NCI-H1930 (cell line): ENCODE results near the gene XPO6.
"Not testable (repeated sequence)": the region's sequence is repeated elsewhere in the genome, so short reads cannot be mapped to it uniquely, and the experiment has no call there.

ENCODE experiments used
- DNase-seq, 2 experiments: peaks; one replicate each; lab custom pipeline; 2025; lab: John Stamatoyannopoulos, UW

XPO6 gene, protein sequence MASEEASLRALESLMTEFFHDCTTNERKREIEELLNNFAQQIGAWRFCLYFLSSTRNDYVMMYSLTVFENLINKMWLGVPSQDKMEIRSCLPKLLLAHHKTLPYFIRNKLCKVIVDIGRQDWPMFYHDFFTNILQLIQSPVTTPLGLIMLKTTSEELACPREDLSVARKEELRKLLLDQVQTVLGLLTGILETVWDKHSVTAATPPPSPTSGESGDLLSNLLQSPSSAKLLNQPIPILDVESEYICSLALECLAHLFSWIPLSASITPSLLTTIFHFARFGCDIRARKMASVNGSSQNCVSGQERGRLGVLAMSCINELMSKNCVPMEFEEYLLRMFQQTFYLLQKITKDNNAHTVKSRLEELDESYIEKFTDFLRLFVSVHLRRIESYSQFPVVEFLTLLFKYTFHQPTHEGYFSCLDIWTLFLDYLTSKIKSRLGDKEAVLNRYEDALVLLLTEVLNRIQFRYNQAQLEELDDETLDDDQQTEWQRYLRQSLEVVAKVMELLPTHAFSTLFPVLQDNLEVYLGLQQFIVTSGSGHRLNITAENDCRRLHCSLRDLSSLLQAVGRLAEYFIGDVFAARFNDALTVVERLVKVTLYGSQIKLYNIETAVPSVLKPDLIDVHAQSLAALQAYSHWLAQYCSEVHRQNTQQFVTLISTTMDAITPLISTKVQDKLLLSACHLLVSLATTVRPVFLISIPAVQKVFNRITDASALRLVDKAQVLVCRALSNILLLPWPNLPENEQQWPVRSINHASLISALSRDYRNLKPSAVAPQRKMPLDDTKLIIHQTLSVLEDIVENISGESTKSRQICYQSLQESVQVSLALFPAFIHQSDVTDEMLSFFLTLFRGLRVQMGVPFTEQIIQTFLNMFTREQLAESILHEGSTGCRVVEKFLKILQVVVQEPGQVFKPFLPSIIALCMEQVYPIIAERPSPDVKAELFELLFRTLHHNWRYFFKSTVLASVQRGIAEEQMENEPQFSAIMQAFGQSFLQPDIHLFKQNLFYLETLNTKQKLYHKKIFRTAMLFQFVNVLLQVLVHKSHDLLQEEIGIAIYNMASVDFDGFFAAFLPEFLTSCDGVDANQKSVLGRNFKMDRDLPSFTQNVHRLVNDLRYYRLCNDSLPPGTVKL

DNA sequence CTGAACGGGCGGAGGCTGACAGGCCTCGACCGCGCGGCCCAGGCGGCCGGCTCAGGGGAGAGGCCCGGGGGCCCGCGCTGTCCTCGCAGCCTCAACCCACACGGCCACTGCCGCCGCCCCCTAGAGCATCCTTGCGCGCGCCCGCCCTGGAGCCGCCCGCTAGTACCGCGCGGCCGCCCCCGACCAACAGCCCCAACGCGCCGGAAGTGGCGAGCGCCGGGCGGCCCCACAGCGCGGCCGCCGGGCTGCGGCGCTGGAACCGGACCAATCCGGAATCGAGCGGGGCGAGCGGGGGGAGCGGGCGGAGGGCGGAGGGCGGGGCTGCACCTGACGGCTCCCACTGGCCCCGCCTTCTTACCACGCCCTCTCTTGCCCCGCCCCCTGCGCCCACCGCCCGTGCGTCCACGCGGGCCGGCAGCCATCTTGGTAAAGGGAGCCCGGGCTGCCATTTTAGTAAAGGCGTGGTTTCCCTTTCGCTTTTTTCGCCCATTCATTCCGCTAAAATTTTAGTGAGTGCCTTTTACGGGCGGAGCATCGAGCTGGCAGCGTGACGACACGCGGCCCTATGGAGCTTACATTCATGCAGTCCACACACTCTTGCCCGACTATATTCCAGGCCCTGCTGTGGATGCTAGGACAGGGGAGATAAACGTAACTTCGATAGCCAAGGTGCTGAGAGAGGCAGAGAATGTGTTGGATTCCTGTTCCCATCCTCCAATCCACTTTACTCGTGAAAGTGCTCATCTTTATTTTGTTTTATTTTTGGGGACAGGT, at the start of gene XPO6:
Gene XPO6 (minus strand): TSS at position 208 of the 774 bp plus-strand sequence. CDS start 597 bp downstream, outside the sequence.
- DNase-seq = peak; percentile 93 to 96

DNA sequence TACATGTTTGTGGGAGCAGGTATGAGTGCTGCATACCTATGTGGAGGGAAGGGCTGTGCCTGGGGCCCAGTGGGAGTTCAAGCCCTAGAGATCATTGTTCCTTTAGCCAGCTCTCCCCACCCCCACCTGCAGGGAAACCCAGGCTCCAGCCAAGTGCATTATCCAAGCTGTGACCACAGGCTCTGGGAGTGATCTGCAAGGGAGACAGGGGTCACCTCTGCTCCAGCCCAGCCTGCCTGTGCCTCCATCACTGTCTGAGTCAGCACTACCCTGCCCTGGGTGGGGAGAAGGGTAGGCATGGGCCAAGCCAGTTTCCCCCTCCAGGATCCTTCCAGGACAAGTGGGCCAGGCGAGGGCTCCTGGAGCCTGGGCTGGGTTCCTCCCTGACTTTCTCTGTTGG, 48.4 kb upstream of the XPO6 start:
- no peak for DNase-seq

DNA sequence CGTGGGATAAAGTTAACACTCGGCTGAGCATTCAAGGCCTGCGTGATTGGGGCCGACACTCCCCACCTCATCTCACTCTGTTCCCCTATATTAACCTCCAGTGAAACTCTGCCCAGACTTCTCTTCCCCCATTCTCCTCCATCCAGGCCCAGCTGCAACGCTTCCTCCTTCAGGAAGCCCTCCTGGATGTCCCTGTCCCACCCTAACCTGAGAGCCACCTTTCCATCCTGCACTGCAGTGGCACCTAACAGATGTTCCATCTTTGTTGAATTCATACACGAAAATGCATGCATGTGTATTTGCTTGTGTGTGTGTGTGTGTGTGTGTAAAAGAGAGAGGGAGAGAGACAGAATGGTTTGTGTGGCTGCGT, 48.0 kb upstream of the XPO6 start:
- DNase-seq = no peak

DNA sequence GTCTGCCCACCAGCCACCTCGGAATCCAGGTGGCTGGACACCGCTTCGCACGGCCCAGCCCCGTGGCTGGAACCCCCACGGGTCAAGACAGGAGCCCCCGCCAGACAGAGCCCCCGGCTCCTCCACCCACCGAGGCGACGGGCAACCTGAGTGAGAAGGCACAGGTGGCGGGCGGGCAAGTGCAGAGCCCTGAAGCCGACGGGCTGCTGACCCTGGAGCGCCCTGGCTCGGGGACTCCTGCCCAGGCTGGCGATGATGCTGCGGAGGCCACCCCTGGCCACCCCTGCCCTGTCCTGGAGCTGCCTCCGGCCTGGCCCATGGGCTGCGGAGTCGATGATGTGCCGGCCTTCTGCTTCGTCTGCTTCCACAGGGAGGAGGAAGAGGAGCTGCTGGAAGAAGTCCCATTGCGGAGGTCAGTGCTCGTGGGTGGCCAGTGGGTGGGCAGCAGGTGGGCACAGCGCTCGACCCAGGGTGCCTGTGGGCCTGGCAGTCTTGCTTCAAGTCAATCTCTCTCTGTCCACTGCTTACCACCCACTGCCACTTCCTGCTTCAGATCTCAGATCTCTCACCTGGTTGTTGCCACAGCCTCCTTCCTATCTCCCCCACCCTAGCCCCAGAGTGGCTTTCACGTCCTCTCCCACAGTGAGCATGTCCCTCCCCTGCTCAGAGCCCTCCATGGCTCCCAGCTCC, 47.5 kb upstream of the XPO6 start:
- DNase-seq = no peak

DNA sequence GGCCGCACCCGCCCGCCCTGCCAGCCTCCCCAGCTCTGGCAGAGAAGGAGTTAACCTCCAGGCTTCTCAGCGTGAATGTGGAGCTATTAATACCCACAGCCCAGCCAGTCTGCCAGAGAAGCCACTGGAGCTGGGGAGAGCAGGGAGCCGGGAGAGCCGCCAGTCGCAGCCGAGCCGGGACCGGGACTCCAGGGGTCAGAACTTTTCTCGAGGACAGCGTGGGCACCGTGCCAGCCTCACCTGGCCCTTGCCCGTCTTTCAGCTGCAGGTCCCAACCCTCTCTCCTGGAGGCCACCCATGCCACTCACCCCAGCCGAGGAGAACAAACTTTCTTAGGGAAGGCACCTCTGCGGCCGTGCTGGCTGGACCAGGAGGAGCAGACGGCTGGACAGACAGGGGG, 46.8 kb upstream of the XPO6 start:
- no peak for DNase-seq

DNA sequence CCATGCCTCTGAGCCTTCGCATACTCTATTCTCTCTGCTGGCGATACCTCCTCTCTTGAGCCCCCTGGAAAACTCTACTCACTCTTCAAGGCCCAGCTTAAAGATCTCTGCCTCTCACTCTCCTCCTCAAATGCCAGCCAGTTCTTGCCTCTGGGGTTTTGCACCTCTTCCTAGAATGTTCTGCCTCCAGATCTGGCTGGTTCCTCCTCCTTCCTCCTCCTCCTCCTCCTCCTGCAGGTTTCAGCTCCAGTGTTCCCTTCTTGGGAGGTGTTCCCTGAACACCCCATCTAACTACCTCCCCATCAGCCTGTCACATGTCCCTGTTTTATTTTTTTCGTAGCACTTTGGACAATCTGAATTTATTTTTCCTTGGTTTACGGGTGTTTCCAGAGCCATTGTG, 45.5 kb upstream of the XPO6 start:
- DNase-seq = no peak

DNA sequence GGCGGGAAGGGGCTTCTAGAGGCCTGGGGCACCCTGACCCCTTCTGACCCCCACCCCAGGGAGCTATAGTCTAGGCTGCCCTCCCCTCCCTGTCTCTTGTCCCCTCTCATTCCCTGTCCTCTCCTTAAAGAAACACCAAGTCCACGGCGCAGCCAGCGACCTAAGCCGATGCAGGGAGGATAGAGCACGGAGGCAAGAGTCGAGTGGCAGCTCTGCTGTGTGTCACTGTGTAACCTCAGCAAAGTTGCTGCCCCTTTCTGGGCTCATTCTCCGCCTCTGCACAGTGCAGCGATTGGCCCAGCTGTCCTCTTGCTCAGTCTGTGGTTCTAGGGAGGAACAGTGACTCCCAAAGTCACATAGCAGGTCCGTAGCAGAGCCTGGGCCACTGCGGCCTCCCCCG, 44.1 kb upstream of the XPO6 start:
- no peak for DNase-seq

DNA sequence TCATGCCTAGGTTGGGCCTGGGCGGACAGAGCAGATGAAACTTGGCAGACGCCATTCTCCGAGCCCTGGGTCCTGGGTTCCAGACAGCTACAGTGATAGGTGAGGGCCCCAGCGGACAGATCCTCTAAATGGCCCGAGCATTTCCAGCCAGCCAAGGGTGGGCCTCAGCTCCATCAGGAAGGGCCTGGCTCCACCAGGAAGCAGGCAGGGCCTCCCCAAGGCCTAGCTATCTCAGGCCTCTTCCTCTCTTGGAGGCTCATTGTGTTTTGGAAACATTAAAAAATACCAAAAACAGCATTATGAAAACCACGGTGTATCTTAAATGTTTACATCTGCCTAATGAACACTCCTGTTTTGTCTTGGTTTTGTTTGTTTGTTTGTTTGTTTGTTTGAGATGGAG, 42.4 kb upstream of the XPO6 start:
- DNase-seq = no peak

DNA sequence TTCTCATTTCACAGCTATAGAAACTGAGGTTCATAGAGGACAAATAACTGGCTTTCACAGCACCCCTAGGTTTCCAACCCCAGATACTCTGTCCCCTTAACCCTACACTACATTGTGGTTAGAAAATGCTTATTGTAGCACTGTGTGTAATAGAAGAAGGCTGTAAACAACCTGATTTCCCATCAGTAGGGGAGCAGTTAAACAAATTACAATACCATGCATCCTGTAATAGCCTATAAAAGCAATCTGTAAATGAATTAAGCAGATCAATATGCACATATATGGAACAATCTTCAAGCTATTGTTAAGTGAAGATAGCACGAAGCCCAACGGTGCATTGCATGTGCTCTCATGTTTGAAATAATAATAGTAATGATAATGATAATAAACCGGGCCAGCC, 39.2 kb upstream of the XPO6 start:
- no peak for DNase-seq

DNA sequence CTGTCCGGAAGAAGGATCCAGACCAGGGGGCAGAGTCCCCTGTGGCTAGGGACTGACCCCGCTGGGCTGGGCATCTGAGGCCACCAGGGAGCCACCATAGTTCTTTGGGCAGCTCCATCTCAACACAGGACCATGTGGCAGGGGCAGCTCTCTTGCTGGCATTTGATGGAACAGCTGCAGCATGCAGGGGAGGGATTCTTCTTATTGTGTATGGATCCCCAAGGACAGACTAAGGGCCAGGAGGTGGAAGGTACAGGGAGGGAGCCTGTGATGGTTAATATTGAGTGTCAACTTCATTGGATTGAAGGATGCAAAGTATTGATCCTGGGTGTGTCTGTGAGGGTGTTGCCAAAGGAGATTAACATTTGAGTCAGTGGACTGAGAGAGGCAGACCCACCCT, 37.7 kb upstream of the XPO6 start:
- DNase-seq = not testable (repeated sequence)

DNA sequence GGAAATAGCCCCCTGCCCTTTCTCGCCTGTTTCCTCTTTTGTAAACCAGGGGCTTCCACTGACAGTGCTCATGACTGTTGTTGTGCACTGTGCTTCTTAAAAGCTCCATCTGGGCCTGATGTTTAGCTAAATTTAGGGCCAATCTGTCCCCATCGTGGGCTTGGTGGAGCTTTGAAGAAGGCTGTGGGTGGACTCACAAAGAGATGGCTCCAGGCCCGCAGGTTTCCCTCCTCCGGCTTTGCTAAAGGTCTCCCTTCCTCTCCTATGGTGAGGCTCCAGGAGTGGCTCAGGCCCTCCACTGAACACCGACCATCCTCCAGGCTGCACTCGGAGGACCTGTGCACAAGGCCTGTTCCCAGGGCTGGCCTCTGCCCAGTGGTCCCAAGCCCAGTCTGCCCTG, 30.2 kb upstream of the XPO6 start:
- no peak for DNase-seq

DNA sequence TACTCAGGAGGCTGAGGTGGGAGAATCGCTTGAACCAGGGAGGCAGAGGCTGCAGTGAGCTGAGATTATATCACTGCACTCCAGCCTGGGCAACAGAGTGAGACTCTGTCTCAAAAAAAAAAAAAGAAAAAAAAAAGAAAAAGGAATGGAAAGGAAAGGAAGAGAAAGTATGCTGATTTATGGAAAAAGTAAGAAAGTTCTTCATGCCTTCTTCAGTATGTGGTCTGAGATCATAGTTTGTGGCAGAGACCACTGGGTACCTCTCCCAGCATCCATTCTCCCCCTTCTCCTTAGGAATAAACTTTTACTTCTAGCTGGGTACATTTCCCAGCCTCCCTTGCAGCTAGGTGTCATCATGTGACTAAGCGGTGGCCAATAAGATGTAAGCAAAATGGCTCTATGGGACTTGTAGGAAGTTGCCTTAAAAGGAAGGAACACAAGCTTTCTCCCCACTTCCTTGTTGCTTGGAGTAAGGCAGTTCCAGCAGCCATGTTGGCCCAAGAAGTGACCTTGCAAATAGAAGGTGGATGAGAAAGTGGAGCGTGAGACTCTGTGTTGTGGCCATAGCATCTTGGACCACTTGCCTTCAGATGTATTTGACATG, 26.1 kb upstream of the XPO6 start:
- DNase-seq = no peak

DNA sequence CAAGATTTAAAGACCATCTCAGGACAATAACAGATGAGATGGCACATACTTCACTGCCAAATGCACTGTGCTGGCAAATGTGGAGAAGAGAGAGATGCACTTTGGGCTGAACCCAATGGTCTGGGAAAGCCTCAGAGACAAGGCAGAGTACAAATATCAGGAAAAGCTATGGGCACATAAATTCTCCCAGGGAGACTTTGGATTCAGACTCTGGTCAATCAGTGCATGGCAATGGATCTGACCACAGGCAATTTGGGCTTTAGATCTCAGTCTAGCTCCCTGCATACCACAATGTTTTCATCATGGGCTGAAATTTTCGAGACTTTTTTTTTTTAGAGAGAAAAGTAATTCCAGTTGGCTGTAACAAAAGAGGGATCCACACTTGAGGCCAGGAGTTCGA, 20.0 kb upstream of the XPO6 start:
- DNase-seq = no peak

DNA sequence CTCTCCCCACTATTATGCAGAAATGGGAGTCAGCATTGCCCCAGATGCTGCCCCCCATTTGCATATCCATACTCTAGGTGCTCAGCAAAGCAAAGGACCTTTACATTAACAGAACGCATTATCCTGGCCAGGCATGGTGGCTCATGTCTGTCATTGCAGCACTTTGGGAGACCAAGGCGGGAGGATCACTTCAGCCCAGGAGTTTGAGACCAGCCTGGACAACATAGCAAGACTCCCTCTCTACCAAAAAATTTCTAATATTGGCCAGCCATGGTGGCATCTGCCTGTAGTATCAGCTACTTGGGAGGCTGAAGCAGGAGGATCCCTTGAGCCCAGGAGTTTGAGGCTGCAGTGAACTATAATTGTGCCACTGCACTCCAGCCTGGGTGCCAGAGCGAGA, 12.1 kb upstream of the XPO6 start:
- not testable (repeated sequence) for DNase-seq

DNA sequence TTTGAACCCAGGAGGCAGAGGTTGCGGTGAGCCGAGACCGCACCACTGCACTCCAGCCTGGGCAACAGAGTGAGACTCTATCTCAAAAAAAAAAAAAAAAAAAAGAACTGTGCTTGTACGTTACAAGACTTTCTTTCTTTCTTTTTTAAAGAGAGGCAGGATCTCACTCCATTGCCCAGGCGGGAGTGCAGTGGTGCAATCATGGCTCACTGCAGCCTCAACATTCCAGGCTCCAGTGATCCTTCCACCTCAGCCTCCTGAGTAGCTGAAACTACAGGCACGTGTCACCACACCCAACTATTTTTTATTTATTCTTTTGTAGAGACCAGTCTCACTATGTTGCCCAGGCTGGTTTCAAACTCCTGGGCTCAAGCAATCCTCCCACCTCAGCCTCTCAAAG, 8.0 kb upstream of the XPO6 start:
- DNase-seq = not testable (repeated sequence)

DNA sequence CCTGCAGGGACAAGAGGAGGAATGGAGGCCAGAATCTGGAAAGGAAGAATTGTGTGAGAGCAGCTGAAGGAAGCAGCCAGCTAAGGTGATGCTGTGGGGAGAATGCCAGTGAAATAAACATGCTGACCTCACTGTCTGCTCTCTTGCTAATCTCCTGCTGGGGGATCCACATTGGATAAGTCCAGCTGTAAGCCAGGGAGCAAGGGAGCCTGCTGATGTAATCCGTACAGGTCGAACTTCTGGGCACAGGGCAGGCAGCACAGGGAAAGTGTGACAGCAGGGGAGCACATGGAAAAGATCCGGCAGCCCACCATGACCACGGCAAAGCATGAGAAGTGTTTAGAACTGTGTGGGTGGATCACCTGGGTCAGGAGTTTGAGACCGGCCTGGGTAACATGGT, 7.5 kb upstream of the XPO6 start:
- DNase-seq = no peak

DNA sequence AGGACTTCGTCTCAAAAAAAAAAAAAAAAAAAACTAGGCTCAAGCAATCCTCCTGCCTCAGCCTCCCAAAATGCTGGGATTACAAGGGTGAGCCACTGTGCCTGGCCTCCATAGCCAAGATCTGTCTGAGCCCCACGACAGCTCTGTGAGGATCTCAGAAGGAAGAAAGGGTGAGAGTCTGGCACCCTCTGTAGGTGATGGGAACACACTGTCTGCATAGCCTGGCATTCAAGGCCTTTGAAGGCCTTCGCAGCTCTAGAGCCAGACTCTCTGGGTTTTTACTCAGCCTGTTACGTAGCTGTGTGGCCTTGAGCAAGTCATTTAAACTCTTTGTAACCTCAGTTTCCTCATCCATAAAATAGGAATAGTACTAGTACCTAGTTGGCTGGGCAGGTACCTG, 6.3 kb upstream of the XPO6 start:
- DNase-seq = no peak

DNA sequence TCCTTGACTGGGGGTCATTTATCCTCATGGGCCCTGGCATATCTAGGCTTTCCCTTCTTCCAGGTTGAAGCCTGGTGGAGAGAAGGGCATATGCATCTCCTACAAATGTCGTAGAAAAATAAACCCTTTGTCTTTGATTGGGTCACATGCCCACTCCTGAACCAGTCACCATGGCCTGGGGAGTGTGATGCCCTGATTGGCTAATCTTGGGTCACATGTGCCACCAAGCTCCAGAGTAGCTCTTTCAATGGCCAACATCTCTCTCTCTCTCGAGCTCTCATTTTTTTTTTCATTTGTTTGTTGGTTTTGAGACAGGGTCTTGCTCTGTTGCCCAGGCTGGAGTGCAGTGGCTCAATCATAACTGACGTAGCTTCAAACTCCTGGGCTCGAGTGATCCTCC, 5.6 kb upstream of the XPO6 start:
- no peak for DNase-seq

DNA sequence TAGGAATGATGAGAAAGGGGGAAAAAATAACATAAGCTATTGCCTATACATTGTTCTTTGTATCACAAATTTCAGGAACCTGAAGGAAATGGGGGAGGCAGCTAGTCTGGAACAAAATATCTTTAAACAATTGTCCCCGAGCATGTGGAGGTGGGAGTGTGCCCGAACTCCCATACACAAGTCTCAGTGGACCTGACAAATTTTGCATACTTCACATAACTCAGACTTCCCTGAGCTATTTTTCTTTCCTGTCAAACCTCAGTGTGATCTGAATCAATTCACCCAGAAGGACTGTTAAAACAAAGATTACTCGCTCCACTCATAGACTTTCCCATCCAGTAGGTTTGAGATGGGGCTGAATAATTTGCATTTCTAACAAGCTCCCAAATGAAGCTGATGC, 1.6 kb upstream of the XPO6 start:
- DNase-seq = no peak

DNA sequence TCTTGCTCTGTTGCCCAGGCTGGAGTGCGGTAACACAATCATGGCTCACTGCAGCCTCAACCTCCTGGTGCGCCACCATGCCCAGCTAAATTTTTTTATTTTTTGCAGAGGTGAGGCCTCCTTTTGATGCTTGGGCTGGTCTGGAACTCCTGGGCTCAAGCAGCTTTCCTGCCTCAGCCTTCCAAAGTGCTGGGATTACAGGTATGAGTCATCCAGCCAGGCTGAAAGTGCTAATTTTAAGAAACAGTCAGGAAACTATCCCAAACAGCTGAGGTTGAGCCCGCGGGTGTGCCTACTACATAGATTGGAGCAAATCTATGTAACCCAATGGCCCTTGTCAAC, 738 bp upstream of the XPO6 start:
- peak in 1 of 2 experiments; percentile 10 for DNase-seq

DNA sequence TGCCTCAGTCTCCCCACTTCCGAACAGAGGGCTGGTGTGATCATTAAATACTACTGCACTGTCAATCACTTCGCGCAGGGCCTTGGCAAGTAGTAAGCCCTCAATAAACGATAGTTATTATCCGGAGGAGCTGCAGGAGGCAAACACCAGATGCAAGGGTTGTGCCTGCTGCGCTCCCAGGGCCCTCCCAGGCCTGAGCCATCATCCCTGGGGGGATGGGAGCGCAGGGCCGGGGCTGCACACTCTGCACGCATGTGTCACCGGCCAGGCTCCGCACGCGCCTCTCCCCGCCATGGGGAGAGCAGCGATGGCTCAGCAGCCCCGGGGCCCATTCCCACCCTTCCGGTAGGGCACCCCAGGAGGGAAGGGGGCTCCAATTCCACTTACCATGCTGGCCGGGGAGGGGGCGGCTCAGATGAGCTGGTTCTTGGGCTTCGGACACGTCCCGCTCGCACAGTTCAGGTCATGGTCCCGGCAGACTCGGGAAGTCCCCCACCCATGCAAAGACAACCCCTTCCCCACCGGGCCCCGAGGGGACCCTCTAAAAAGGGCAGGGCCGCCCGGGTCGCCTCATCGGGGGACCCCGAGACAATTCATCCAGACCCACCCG, 681 bp downstream of the XPO6 start:
- peak; percentile 13 to 20 for DNase-seq
